PC-3 (cell line): ENCODE measurements around the gene ITGAL. TPM values are rescaled to one million over a fixed set of nuclear protein-coding genes. Genes with fewer than 3 reads are reported as not detected.
"Not testable (repeated sequence)": the region's sequence is repeated elsewhere in the genome, so short reads cannot be mapped to it uniquely, and the experiment has no call there.

Experiments used
- ATAC-seq: fragments of 200-7000 bp; cut with Tn5 transposase; 2 replicates; pipeline ENCODE4 v1.9.1; 2020; ENCODE audit warnings: mild to moderate bottlenecking, moderate library complexity
- BruUV-seq: library from RNA; stranded (reverse); fragments of 400-500 nt; replicated peaks from 2 replicates; lab custom pipeline; 2021; lab: Mats Ljungman, UMichigan
- CTCF ChIA-PET: fragments of 300-600 bp; sonication (Branson Sonifier 250); formaldehyde crosslinking; loops from one replicate; lab custom pipeline; 2022; ENCODE audit warnings: antibody characterized with exemption; lab: Charles Lee
- POLR2A ChIA-PET: fragments of 300-600 bp; sonication (Branson Sonifier 250); formaldehyde crosslinking; loops from one replicate; lab custom pipeline; 2022; ENCODE audit warnings: antibody characterized with exemption; ENCODE audit not compliant: unreplicated experiment; lab: Charles Lee
- DNase-seq: peaks from one replicate; pipeline ENCODE4 v3.0.0-alpha.2; 2015
- H2AFZ ChIP-seq: fragments of 300-600 bp; sonication (generic); 2 replicates; pipeline ENCODE4 v1.6.0; 2016; ENCODE audit warnings: antibody characterized with exemption, low read length
- H3F3A ChIP-seq: fragments of 300-600 bp; sonication (generic); one replicate; pipeline ENCODE4 v1.6.0; 2017; ENCODE audit warnings: antibody characterized with exemption, low read length, control low read depth, mild to moderate bottlenecking; ENCODE audit not compliant: unreplicated experiment
- H3K27ac ChIP-seq: fragments of 300-600 bp; sonication (generic); 2 replicates; pipeline ENCODE4 v1.5.1; 2016; ENCODE audit warnings: mild to moderate bottlenecking, low read length
- H3K27me3 ChIP-seq: fragments of 300-600 bp; sonication (generic); 2 replicates; pipeline ENCODE4 v1.6.1; 2016; ENCODE audit warnings: low read length, mixed read lengths
- H3K36me3 ChIP-seq: fragments of 300-600 bp; sonication (generic); 2 replicates; pipeline ENCODE4 v1.6.1; 2016; ENCODE audit warnings: low read depth, mixed run types, low read length, mixed read lengths
- H3K4me1 ChIP-seq: fragments of 300-600 bp; sonication (generic); 2 replicates; pipeline ENCODE4 v1.5.1; 2016; ENCODE audit warnings: low read length; ENCODE audit not compliant: insufficient read depth
- H3K4me2 ChIP-seq: fragments of 300-600 bp; sonication (generic); 2 replicates; pipeline ENCODE4 v1.6.0; 2016; ENCODE audit warnings: low read length
- H3K4me3 ChIP-seq: fragments of 300-600 bp; sonication (generic); 2 replicates; pipeline ENCODE4 v1.5.1; 2016; ENCODE audit warnings: mild to moderate bottlenecking, low read length, mixed read lengths
- H3K79me2 ChIP-seq: fragments of 300-600 bp; sonication (generic); 2 replicates; pipeline ENCODE4 v1.6.1; 2017; ENCODE audit warnings: low read length, mixed read lengths
- H3K9ac ChIP-seq: fragments of 300-600 bp; sonication (generic); 2 replicates; pipeline ENCODE4 v1.6.0; 2016; ENCODE audit warnings: mild to moderate bottlenecking, low read length
- H3K9me2 ChIP-seq: fragments of 300-600 bp; sonication (generic); replicated peaks from 2 replicates; pipeline ENCODE4 v1.6.1; 2016; ENCODE audit warnings: mixed run types, low read length, mixed read lengths
- H3K9me3 ChIP-seq: fragments of 300-600 bp; sonication (generic); 2 replicates; pipeline ENCODE4 v1.6.1; 2016; ENCODE audit warnings: low read length, mixed read lengths
- H4K20me1 ChIP-seq: fragments of 300-600 bp; sonication (generic); 2 replicates; pipeline ENCODE4 v1.6.1; 2016; ENCODE audit warnings: low read length, mixed read lengths
- EZH2 ChIP-seq: fragments of 300-600 bp; sonication (generic); IDR thresholded peaks from one replicate; pipeline ENCODE4 v1.6.1; 2017; ENCODE audit warnings: antibody characterized with exemption, mild to moderate bottlenecking, low read length; ENCODE audit not compliant: unreplicated experiment
- EZH2phosphoT487 ChIP-seq: fragments of 300-600 bp; sonication (generic); IDR thresholded peaks from 2 replicates; pipeline ENCODE4 v1.6.1; 2018; ENCODE audit warnings: mild to moderate bottlenecking, antibody characterized with exemption, low read length, borderline replicate concordance
- intact Hi-C: fragments of 100-400 bp; cut with micrococcal nuclease; formaldehyde crosslinking; loops from 2 replicates; pipeline ENCODE4 v1.9.0; 2023
- total RNA-seq: library from RNA; depleted of rRNA; stranded (reverse); fragments of >200 nt; gene quantifications from 2 replicates; pipeline ENCODE4 v1.2.3, GENCODE V29; 2014
- TF ChIP-seq, protein P1 (sequence below): fragments of 300-600 bp; sonication (generic); conservative IDR thresholded peaks from 2 replicates; pipeline ENCODE4 v1.5.1; 2017; ENCODE audit warnings: antibody characterized with exemption, low read depth, mild to moderate bottlenecking, low read length

Gene ITGAL
- total RNA-seq, 1 experiment from 2014 or later = not detected

DNA sequence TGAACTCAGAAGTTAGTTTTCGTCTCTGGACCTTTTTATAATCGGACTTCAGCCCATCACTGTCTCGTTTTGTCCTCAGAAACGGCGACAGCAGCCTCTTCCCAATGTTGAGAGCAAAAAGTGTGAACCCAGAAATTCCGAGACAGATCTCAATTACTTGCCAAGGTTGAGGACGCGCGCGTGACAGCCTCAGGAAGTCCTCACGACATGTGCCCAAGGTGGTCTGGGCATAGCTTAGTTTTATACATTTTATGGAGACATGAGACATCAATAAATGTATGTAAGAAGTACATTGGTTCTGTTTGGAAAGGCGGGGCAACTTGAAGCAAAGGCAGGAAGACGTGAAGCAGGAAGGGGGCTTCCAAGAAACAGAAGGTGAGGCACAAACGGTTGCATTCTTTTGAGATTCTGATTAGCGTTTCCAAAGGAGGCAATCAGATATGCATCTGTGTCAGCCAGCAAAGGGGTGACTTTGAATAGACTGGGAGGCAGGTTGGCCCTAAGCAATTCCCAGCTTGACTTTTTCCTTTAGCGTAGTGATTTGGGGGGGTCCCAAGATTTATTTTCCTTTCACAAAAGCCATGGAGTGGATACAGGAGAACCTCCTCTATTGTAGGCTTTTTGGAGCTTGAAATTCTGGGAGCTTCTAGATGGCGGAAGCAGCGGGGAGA is 62.7 kb downstream of the ITGAL start:
- ChIA-PET CTCF (interaction anchor here (0.8 to 1.2 kb wide), 2 partner anchors 22 to 105 kb away, joined by 4 to 8 read pairs; partner anchors contain the start of gene DCTPP1), POLR2A (interaction anchor here (0.7 to 0.8 kb wide), 2 partner anchors 36 to 526 kb away, joined by 4 read pairs; no protein-coding TSS in a partner anchor)
- peak overlapping the region; percentile 73 for H3K4me3 ChIP-seq
- peaks cover 15% of the 10 kb centered on the region for H3K4me1 ChIP-seq
- peak overlapping the region; percentile 97 for H3K4me2 ChIP-seq
- H3K27ac ChIP-seq = peak overlapping the region; percentile 64
- no peaks in the 10 kb centered on the region for H3F3A ChIP-seq
- H2AFZ ChIP-seq = peak overlapping the region; percentile 91
- H3K27me3 ChIP-seq = no peaks in the 10 kb centered on the region
- ATAC-seq = peak; percentile 4
- H3K9ac ChIP-seq = peak overlapping the region; percentile 95
- H3K9me2 ChIP-seq = no peaks in the 10 kb centered on the region
- H3K79me2 ChIP-seq = peaks cover 29% of the 10 kb centered on the region
- BruUV-seq = TSS peak; percentile 95
- H3K9me3 ChIP-seq = no peaks in the 10 kb centered on the region
- no peaks in the 10 kb centered on the region for H4K20me1 ChIP-seq
- no peaks in the 10 kb centered on the region for H3K36me3 ChIP-seq
- intact Hi-C loops = loop anchor here (1.0 kb wide), 1 partner anchor 23 kb away; the partner anchor contains the start of gene ZNF764
- peak; percentile 19 for DNase-seq
- TF ChIP-seq, protein P1, sequence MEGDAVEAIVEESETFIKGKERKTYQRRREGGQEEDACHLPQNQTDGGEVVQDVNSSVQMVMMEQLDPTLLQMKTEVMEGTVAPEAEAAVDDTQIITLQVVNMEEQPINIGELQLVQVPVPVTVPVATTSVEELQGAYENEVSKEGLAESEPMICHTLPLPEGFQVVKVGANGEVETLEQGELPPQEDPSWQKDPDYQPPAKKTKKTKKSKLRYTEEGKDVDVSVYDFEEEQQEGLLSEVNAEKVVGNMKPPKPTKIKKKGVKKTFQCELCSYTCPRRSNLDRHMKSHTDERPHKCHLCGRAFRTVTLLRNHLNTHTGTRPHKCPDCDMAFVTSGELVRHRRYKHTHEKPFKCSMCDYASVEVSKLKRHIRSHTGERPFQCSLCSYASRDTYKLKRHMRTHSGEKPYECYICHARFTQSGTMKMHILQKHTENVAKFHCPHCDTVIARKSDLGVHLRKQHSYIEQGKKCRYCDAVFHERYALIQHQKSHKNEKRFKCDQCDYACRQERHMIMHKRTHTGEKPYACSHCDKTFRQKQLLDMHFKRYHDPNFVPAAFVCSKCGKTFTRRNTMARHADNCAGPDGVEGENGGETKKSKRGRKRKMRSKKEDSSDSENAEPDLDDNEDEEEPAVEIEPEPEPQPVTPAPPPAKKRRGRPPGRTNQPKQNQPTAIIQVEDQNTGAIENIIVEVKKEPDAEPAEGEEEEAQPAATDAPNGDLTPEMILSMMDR = no peak
- TF ChIP-seq EZH2 (no peak), EZH2phosphoT487 (no peak)

DNA sequence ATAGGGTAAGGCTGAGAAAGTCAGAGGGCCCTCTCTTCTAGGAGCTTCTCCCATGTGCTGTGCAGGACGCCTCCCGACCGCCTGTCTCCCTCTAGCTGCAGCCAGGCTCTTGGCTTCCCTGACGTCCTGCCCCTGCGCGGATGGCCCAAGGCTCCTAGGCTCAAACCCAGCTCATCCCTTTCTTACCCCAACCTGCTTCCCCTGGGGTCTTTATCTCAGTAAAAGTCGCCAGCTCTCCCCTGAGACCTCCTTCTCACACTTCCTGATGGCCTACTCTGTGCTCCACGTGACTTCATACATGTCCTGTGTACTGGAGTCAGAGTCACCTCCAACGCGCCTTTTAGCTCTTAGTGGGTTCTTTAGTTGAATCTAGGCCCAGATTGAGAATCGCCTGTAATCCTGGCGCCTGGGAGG is 63.2 kb downstream of the ITGAL start:
- intact Hi-C loops = loop anchor here (1.0 kb wide), 1 partner anchor 23 kb away; the partner anchor contains the start of gene ZNF764
- CTCF ChIA-PET = interaction anchor here (0.8 to 1.2 kb wide), 2 partner anchors 21 to 106 kb away, joined by 4 to 8 read pairs; partner anchors contain the start of gene DCTPP1
- ATAC-seq (peak; percentile 26; the same call in 1 of the 2 replicates), DNase-seq (peak; percentile 30)
- H3K9me2 ChIP-seq = no peaks in the 10 kb centered on the region
- peaks cover 29% of the 10 kb centered on the region for H3K79me2 ChIP-seq
- peak overlapping the region; percentile 97 for H3K4me2 ChIP-seq
- no TSS peak for BruUV-seq
- TF ChIP-seq EZH2phosphoT487 = no peak
- TF ChIP-seq, protein P1 = peak; percentile 39; the same call in 1 of the 2 replicates
- no peak for TF ChIP-seq EZH2
- H3K4me3 ChIP-seq = peak overlapping the region; percentile 73
- H3K4me1 ChIP-seq = peaks cover 15% of the 10 kb centered on the region
- H3K36me3 ChIP-seq = no peaks in the 10 kb centered on the region
- H3K9me3 ChIP-seq = no peaks in the 10 kb centered on the region
- H3K9ac ChIP-seq = peak overlapping the region; percentile 95
- H2AFZ ChIP-seq = peak overlapping the region; percentile 91
- POLR2A ChIA-PET = interaction anchor here (0.7 kb wide), 1 partner anchor 527 kb away, joined by 4 read pairs; no protein-coding TSS in a partner anchor
- H4K20me1 ChIP-seq = no peaks in the 10 kb centered on the region
- no peaks in the 10 kb centered on the region for H3K27me3 ChIP-seq
- no peak overlapping the region for H3K27ac ChIP-seq
- no peaks in the 10 kb centered on the region for H3F3A ChIP-seq

DNA sequence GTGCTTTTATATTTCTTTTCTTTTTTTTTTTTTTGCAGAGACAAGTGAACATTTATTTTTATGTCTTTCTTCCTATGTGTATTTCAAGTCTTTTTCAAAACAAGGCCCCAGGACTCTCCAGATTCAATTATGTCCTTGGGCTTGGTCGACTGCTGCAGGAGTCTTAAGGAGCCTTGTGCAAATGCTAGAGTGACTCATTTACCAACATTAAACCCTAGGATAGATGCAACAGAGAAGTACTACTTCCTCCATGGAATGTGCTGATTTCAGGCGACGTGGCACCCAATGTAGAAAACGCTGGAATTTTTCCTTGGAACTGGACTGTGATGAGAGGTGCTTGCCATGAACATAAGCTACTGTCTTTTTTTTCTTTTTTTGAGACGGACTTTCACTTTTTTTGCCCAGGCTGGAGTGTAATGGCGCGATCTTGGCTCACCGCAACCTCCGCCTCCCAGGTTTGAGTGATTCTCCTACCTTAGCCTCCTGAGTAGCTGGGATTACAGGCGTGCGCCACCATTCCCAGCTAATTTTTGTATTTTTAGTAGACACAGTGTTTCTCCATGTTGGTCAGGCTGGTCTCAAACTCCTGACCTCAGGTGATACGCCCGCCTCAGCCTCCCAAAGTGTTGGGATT is 64.0 kb downstream of the ITGAL start:
- H2AFZ ChIP-seq, H3K9ac ChIP-seq, H3K27me3 ChIP-seq, POLR2A ChIA-PET, H4K20me1 ChIP-seq, DNase-seq, H3K9me3 ChIP-seq, BruUV-seq, H3K9me2 ChIP-seq, intact Hi-C loops, H3F3A ChIP-seq, ATAC-seq, H3K36me3 ChIP-seq, H3K27ac ChIP-seq: not testable (repeated sequence)
- H3K4me1 ChIP-seq = peaks cover 15% of the 10 kb centered on the region
- CTCF ChIA-PET = interaction anchor here (0.6 kb wide), 1 partner anchor 119 kb away, joined by 4 read pairs; no protein-coding TSS in a partner anchor
- peak overlapping the region; percentile 73; the same call in 1 of the 2 replicates for H3K4me3 ChIP-seq
- H3K4me2 ChIP-seq = peak overlapping the region; percentile 97
- H3K79me2 ChIP-seq = peaks cover 29% of the 10 kb centered on the region
